Middle frontal gyrus (tissue), 1 donor: ENCODE results near the gene SMAD6.

ENCODE experiments used
- DNase-seq: peaks from one replicate; pipeline ENCODE4 v3.0.0-alpha.2; 2015; ENCODE audit warnings: low spot score; ENCODE audit errors: extremely low spot score

SMAD6 gene

GRCh38 chr15:66703540-66703941 lies 1.5 kb downstream of the SMAD6 start:
- no peak for DNase-seq

GRCh38 chr15:66704019-66704802 lies 2.2 kb downstream of the SMAD6 start:
- no peak for DNase-seq

GRCh38 chr15:66704803-66705153 lies 2.7 kb downstream of the SMAD6 start:
- no peak for DNase-seq

GRCh38 chr15:66705277-66706146 lies 3.5 kb downstream of the SMAD6 start:
- no peak for DNase-seq

- no peak for DNase-seq
Observed at GRCh38 chr15:66706225-66706732, 4.2 kb downstream of the SMAD6 start.

- no peak for DNase-seq
Observed at GRCh38 chr15:66706840-66707239, 4.8 kb downstream of the SMAD6 start.

- DNase-seq: no peak
Observed at GRCh38 chr15:66707310-66708082, 5.5 kb downstream of the SMAD6 start.

- DNase-seq: no peak
Observed at GRCh38 chr15:66708389-66708788, 6.4 kb downstream of the SMAD6 start.

- DNase-seq: no peak
Observed at GRCh38 chr15:66709884-66710283, 7.8 kb downstream of the SMAD6 start.

GRCh38 chr15:66711260-66711659 lies 9.2 kb downstream of the SMAD6 start:
- DNase-seq: no peak

GRCh38 chr15:66711862-66712261 lies 9.8 kb downstream of the SMAD6 start:
- no peak for DNase-seq

GRCh38 chr15:66713843-66714508 lies 11.9 kb downstream of the SMAD6 start:
- no peak for DNase-seq

GRCh38 chr15:66714543-66714981 lies 12.5 kb downstream of the SMAD6 start:
- no peak for DNase-seq

- no peak for DNase-seq
Observed at GRCh38 chr15:66715181-66715624, 13.2 kb downstream of the SMAD6 start.

GRCh38 chr15:66715720-66716655 lies 14.0 kb downstream of the SMAD6 start:
- DNase-seq: no peak

- DNase-seq: no peak
Observed at GRCh38 chr15:66716656-66717020, 14.6 kb downstream of the SMAD6 start.

- DNase-seq: no peak
Observed at GRCh38 chr15:66718220-66718988, 16.4 kb downstream of the SMAD6 start.

- no peak for DNase-seq
Observed at GRCh38 chr15:66719471-66719870, 17.4 kb downstream of the SMAD6 start.
